WTC11 (cell line): Measurements from ENCODE around the gene RBP5.
A peak's percentile ranks its signal among the peaks of the same experiment; 100 is the strongest.

Source experiments
- ATF3 ChIP-seq: sonication (generic); formaldehyde crosslinking; conservative IDR thresholded peaks from 2 replicates; pipeline ENCODE4 v1.8.1; 2022; ENCODE audit warnings: mild to moderate bottlenecking, missing genetic modification reagents
- CTCF ChIP-seq: fragments of 200-600 bp; IDR thresholded peaks from 2 replicates; pipeline ENCODE4 v1.8.0; 2022; ENCODE audit warnings: antibody characterized with exemption
- E2F1 ChIP-seq: sonication (generic); formaldehyde crosslinking; IDR thresholded peaks from 2 replicates; pipeline ENCODE4 v1.8.0; 2022; ENCODE audit warnings: mild to moderate bottlenecking, missing genetic modification reagents
- PREB ChIP-seq: sonication (generic); formaldehyde crosslinking; IDR thresholded peaks from 2 replicates; pipeline ENCODE4 v1.8.1; 2022; ENCODE audit warnings: mild to moderate bottlenecking, missing genetic modification reagents, moderate library complexity, borderline replicate concordance
- SMAD3 ChIP-seq: sonication (generic); formaldehyde crosslinking; IDR thresholded peaks from 2 replicates; pipeline ENCODE4 v1.8.0; 2022; ENCODE audit warnings: missing genetic modification reagents, mild to moderate bottlenecking, borderline replicate concordance
- USF2 ChIP-seq: sonication (generic); formaldehyde crosslinking; IDR thresholded peaks from 2 replicates; pipeline ENCODE4 v1.8.1; 2023; ENCODE audit warnings: mild to moderate bottlenecking, missing genetic modification reagents, moderate library complexity

GRCh38 chr12:7092229-7092985 is 36.3 kb downstream of the RBP5 start, which contains the start of gene C1R:
- peak; percentile 82 for TF ChIP-seq CTCF
- TF ChIP-seq E2F1 (CRISPR knock-in tag): no peak
- TF ChIP-seq ATF3 (CRISPR knock-in tag): no peak
- TF ChIP-seq SMAD3 (CRISPR knock-in tag): no peak
- no peak for TF ChIP-seq PREB
- no peak for TF ChIP-seq USF2 (CRISPR knock-in tag)
